GM18951 (cell line): ENCODE results near the gene ZIK1.
A peak's percentile ranks its signal among the peaks of the same experiment; 100 is the strongest.

Experiments
- POLR2A ChIP-seq: IDR thresholded peaks from 4 replicates; pipeline ENCODE4 v1.6.1; 2011; ENCODE audit warnings: mild to moderate bottlenecking; ENCODE audit not compliant: insufficient read length, insufficient read depth; ENCODE audit errors: extremely low read depth
- in situ Hi-C: fragments of 300-500 bp; cut with MboI; formaldehyde crosslinking; loops from one replicate; pipeline ENCODE4 v1.12.0; 2022; ENCODE audit warnings: low sequenced_read_pairs, mixed read lengths, inconsistent platforms; ENCODE audit not compliant: unreplicated experiment

ZIK1 gene

DNA sequence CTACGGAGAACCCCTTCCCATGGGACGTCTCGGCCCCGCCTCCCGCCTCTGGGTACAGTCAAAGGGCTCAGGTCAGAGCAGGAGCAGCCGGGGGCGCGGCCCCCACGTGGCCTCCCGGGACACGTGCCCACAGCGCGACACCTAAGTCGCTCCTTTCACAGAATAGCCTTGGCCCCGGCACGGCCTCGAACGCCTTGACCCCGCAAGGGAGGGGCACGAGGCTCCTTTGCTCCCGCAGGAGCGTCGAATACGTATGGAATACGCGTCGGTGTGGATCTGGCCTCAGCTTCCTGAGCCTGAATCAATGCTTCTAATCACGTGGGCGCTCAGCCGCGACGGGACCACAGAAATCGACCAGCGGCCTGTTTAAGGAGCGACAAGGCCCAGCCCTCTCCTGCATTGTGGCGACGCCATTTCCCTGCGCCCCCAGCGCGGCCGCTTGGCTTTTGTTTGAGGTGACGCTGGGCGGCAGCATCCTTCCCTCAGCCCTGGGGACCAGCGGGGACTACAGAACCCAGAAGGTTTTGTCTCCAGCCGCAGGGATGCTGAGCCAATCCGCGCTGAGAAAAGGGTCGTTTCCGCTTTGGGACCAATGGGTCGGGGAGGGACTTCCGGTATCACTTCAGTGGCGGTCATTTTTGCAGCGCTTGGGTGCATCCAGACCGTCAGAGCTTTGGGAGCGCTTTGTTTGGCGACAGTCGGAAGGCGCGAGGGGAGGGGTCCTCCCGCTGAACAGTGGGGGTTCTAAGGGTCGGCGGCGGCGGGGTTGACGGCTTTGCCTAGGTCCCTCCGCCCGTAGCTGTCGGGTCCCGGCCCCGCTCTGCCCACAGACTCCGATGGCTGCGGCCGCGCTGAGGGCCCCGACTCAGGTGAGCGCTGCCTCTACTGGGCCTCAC lies at the start of gene ZIK1:
Gene ZIK1 (plus strand): TSS at position 625 of the 896 bp plus-strand sequence. CDS start 212 bp downstream, at position 837.
- in situ Hi-C loops: no loop called here
- peak; percentile 29 for TF ChIP-seq POLR2A

DNA sequence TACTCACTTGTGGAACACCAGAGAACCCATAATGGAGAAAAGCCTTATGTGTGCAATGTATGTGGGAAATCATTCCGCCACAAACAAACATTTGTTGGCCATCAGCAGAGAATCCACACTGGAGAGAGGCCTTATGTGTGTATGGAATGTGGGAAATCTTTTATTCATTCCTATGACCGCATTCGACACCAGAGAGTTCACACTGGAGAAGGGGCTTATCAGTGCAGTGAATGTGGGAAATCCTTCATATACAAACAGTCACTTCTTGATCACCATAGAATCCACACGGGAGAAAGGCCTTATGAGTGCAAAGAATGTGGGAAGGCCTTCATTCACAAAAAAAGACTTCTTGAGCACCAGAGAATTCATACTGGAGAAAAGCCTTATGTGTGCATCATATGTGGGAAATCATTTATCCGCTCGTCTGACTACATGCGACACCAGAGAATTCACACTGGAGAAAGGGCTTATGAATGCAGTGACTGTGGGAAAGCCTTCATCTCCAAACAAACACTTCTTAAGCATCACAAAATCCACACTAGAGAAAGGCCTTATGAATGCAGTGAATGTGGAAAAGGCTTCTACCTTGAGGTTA lies 45.9 kb upstream of the ZIK1 start:
- in situ Hi-C loops: no loop called here
- TF ChIP-seq POLR2A: no peak

DNA sequence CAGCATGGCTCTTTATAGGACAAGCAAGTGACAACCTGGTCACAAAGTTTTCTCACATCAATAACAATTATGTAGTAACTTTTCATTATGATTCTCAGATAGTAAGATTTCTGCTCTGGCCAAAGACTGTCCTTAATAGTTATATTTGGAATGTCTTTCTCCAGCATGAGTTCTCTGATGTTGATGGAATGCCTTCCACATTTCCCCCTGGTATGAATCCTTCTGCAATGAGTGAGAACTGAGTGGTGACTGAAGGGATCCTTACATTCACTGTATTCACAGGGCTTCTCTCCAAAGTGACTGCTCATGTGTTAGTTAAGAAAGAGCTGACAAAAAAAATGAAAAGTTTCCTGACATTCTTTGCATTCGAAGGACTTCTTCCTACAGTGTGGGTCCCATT lies 37.4 kb upstream of the ZIK1 start:
- in situ Hi-C loops: no loop called here
- TF ChIP-seq POLR2A: no peak

DNA sequence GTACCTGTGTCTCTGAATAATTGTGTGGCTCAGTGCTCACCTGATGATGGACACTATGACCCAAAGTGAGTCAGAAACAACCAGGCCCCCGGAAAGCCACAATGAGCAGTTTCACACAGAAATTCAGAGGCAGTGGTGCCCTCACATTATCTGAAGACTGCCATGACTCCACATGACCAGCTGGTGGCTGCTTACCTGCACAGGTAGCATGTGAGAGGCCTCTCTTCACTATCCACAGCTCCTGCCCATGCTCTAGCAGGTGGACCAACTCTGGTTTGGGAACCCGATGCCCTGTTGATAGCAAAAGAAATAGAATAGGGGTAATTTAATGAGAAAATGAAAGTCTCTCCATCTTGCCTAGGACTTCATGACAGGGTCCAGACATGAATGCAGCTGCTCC lies 31.5 kb upstream of the ZIK1 start:
- in situ Hi-C loops: no loop called here

DNA sequence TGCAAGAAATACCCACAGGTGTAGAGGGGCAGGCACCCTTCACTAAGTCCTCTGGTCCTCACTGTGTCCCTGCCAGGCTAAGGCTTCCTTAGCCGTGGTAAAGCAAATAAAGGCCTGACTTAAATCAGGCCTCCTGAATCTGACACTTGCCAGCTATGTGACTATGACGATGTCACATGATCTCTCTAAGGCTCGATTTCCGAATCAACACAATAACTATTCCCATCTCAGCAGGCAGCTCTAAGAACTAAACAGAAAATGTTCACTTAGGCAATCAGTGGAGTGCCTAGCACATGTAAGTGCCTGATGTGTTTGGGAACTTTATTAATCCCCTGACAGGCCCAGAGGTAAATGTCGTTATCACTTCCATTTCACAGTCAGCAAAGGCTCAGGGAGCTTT lies 26.3 kb upstream of the ZIK1 start:
- TF ChIP-seq POLR2A: no peak
- in situ Hi-C loops: no loop called here

More for the DNA sequence above, 31.5 kb upstream of the ZIK1 start:
- TF ChIP-seq POLR2A: no peak

DNA sequence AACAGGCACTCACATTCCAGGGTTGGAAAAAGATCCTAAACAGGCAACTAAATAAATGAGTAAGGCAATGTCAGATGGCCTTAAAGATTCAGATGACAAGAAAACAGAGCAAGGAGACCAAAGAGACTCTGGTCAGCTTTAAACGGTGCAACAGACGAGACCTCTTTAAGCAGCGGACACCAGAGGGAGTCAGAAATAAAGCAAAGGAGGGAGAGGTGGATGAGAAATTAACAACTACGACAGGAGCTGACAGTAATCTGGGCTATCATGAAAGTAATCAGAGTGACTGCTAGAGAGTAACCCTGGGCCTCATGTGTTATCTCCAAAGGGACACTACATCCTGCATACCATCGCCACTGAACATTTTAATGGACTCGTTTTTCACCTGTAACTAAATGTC lies 25.4 kb upstream of the ZIK1 start:
- no peak for TF ChIP-seq POLR2A
- in situ Hi-C loops: no loop called here

DNA sequence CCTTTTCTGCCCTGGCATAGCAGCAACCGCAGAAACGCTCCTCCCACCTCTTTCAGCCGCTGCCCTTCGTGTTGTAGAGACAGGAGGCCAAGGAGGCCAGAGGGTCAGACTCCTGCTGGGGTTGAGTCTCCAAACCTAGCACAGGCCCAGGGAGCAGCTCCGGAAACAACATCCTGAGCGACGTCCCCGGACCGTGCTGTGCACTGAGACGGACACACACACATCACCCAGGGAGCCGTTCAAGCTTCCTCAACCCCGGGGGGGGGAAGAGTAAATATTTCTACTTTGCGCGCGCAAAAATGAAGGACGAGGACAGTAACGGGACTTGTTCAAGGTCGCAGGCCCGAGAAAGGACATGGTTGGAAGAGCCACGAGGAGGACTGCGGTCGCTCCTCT lies 24.9 kb upstream of the ZIK1 start:
- TF ChIP-seq POLR2A: no peak
- in situ Hi-C loops: no loop called here

DNA sequence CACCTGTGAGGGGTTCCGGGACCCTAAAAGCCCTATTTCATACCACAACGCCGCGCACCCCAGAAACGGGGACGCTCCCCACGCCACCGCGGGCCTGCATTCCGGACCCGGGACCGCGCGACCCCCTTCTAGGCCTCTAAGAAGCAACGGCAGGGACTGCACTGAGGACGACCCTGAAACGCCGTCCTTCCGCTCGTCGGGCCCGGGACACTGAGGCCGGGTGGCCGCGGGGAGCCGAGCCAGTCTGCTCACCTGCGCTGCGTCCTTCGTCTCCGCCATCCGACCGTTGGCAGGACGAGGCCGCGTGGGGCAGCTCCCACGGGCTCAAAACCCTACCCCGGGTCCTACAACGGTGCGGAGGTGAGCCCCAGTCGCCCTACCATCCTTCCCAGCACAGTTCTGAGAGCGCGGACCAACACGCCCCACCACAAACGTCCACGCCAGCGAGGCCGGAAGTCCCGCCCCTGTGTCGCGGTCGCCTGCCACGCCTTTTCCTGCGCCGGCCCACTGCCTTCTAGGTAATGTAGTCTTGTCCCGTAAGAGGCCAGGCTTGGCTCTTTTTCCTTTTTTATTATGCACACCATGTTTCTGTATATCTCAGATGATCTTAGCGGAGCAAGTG lies 24.4 kb upstream of the ZIK1 start, which contains the start of gene ZNF550:
Gene ZNF550 (minus strand): TSS at position 460 of the 622 bp plus-strand sequence. CDS start 181 bp downstream, at position 279.
- TF ChIP-seq POLR2A: peak; percentile 75
- in situ Hi-C loops: no loop called here

DNA sequence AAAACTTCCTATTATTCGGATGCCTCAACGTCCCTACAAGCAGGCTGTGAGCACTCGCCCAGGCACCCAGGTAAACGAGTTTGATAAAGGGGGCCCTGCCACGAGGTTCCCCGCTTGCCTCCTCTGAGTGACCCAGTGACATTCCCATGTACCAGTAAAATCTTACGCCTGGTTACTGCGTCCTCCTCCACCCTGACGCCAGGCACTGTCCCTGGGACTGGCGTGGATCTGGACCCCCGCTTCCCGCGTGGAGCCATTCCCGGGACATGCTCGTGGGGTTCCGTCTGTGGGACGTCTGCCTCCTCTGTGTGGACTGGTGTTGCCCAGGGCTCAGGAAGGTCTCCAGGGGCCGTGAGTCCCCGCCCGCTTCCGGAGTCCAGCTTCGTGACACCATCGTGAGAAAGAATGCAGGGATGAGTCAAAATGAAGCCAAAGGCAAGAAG lies 23.9 kb upstream of the ZIK1 start:
- no peak for TF ChIP-seq POLR2A
- in situ Hi-C loops: no loop called here

DNA sequence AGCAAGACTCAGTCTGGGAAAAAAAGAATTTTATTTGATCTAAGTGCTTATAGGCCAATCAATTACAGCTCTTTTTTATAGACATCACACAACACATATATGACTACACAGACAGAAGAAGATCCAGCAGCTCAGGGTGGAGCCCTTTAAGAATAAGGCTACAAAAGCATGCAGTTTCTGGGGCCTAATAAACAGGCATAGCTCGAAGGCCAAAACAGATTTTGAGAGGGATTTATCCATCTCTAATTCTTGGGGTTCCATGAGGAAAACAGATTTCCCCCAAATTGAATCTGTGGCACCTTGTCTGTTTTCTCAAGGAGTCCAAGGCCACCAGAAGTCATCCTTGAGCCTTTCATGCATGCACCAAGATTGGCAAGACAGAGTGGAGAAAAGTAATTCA lies 20.4 kb upstream of the ZIK1 start:
- no peak for TF ChIP-seq POLR2A
- in situ Hi-C loops: no loop called here

DNA sequence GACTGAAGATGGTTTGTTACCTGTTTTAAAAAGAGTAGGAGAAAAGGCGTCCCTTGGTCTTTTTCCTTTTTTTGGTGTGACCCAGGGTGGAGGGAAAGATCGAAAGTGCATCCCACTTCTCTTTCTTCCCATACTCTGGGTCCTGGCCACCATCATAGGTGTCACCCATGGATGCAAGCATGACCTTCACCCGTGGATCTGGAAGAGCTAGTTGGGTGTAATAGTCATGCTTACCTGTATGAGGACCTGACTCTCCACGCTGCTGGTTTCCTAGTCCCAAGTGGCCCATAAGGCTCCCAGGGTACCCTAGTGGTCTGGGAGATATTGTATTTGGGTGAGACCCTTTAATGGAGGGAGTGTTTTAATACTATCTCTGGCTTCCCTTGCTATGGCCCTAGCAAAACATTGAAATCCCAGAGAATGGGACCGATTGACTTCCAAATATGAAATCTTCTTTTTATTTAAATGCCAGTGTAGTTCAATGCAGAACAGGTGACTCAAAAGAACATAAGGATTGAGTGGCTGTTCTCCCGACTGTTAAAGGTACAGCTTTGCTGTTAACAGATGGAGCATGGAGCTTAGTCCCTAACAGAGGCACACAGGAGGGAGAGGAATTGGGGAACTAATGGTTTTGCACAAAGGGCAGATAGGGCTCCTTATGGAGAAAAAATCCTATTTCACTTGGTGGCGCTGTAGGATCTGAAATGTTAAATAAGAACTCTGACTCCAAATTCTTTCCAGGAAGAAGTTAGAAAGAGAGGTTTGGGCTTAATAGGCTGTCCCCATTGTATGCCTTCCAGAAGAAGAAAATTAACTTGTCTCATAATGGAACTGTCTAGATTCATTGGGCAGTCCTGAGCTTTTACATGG lies 17.3 kb upstream of the ZIK1 start:
- in situ Hi-C loops: no loop called here
- no peak for TF ChIP-seq POLR2A

DNA sequence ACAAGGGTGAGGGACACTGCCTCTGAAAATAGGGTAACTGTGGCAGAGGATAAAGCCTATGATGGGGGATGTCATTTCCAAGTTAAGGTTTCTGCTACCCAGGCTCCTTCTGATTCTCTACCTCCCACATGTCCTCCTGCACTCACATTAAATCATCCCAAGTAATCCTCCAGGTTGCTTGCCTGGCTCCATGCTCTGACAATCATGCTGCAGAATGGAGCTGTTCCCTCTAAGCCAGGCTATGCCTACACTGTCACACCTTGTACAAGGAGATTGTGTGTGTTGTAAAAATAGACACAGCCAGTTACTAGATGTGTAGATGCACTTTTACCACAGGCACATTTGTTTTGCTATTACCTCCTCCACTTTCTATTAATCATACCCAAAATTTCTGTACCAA lies 13.2 kb upstream of the ZIK1 start:
- TF ChIP-seq POLR2A: no peak
- in situ Hi-C loops: no loop called here
